ENCODE measurements around the gene PPCS.

PPCS gene

DNA sequence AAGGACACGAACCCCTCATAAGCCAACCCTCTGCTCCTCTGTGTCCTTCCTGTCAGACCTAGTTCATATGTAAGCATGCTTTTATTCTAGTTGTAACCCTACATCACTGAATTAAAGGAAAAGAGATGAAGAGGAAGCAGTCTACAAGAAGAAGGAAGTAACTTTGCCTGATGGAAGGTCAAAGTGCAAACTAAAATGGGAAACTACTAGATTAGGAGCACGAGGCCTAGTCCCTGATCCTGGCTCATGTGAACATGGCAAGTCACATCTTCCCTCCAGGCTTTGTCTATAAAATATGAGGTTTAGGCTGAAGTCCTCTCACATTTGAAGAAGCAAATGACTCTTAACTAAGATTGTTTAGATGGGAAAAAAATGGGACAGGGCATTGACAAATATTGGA, 13.7 kb upstream of the PPCS start:
- DNase-seq (ENCODE audit: low read depth in 2 of 2), result no peak
- H3K4me3 ChIP-seq (replicated peaks in 1 of 2; ENCODE audit: low read depth in 2 of 2, low read length in 2 of 2), result no peak overlapping the region
- TF ChIP-seq, protein P1, sequence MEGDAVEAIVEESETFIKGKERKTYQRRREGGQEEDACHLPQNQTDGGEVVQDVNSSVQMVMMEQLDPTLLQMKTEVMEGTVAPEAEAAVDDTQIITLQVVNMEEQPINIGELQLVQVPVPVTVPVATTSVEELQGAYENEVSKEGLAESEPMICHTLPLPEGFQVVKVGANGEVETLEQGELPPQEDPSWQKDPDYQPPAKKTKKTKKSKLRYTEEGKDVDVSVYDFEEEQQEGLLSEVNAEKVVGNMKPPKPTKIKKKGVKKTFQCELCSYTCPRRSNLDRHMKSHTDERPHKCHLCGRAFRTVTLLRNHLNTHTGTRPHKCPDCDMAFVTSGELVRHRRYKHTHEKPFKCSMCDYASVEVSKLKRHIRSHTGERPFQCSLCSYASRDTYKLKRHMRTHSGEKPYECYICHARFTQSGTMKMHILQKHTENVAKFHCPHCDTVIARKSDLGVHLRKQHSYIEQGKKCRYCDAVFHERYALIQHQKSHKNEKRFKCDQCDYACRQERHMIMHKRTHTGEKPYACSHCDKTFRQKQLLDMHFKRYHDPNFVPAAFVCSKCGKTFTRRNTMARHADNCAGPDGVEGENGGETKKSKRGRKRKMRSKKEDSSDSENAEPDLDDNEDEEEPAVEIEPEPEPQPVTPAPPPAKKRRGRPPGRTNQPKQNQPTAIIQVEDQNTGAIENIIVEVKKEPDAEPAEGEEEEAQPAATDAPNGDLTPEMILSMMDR (IDR thresholded peaks at IDR 0.05; ENCODE audit: low read depth, low read length), result no peak

DNA sequence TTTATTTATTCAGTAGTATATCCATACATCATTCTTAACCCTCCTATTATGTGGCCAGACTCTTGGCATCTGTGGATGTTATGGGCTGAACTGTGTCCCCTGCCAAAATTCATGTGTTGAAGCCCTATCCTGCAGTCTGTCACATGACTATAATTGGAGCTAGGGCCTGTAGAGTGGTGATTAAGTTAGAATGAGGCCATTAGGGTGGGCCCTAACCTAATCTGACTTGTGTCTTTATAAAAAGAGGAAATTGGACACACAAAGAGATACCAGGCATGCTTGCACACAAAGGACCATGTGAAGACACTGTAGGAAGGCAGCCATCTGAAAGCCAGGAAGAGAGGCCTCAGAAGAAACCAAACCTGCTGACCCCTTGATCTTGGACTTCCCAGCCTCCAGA, 7.1 kb upstream of the PPCS start:
- DNase-seq (ENCODE audit: low read depth in 2 of 2), result no peak
- TF ChIP-seq, protein P1 (IDR thresholded peaks at IDR 0.05; ENCODE audit: low read depth, low read length), result no peak
- H3K4me3 ChIP-seq (replicated peaks in 1 of 2; ENCODE audit: low read depth in 2 of 2, low read length in 2 of 2), result no peak overlapping the region

DNA sequence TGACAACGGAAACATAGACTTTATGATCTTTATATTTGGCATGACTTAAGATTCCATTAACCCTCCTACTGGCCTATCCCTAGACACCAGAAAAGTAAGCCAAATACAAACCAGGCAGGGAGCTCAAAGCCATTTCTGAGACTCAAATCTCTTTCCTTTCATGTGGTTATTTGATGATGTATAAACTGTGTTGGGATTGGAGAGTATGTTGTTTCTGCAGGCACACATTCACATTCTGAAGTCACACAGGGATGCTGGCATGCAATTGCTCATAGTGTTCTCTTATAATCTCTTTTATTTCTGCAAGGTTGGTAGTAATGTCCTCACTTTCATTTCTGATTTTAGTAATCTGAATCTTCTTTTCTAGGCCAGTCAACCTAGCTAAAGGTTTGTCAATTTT, 6.3 kb upstream of the PPCS start:
- no peak for DNase-seq (ENCODE audit: low read depth in 2 of 2)
- no peak overlapping the region for H3K4me3 ChIP-seq (replicated peaks in 1 of 2; ENCODE audit: low read depth in 2 of 2, low read length in 2 of 2)
- TF ChIP-seq, protein P1 (IDR thresholded peaks at IDR 0.05; ENCODE audit: low read depth, low read length), result no peak

DNA sequence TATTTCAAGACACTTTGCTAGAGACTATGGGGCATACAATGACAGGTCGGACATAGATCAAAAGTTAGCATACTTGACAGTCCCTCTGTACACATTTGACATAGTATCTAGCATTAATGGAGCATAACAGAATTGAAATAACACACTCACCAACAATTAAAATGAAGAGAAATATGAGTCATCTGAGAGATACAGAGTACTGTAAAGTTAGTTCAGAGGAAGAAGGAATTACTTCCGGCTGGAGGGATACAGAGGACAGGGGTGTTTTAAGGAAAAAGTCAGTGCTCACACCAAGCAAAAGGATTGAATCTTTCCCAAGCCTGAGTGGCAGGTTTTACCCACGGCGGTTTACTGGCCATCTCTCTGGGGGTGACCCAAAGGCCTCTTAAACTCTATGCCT, 3.0 kb upstream of the PPCS start:
- TF ChIP-seq, protein P1 (IDR thresholded peaks at IDR 0.05; ENCODE audit: low read depth, low read length), result no peak
- DNase-seq (ENCODE audit: low read depth in 2 of 2), result no peak
- H3K4me3 ChIP-seq (replicated peaks in 1 of 2; ENCODE audit: low read depth in 2 of 2, low read length in 2 of 2), result no peak overlapping the region

DNA sequence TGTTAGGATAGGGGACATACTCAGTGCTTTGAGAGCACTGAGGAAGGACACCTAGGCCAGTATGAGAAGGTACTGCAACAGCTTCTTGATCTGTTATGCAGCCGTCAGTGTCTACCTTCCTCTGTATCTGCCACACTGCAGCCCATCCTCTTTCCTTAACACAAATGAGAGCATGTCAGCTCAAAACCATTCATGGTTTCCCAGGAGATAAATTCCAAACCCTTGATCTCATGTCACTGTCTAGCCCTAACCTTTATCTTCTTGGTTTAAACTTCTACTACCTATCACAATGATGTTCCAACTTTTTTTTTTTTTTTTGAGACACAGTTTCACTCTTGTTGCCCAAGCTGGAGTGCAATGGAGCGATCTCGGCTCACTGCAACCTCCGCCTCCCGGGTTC, 1.9 kb upstream of the PPCS start:
- TF ChIP-seq, protein P1 (IDR thresholded peaks at IDR 0.05; ENCODE audit: low read depth, low read length), result no peak
- DNase-seq (ENCODE audit: low read depth in 2 of 2), result no peak

DNA sequence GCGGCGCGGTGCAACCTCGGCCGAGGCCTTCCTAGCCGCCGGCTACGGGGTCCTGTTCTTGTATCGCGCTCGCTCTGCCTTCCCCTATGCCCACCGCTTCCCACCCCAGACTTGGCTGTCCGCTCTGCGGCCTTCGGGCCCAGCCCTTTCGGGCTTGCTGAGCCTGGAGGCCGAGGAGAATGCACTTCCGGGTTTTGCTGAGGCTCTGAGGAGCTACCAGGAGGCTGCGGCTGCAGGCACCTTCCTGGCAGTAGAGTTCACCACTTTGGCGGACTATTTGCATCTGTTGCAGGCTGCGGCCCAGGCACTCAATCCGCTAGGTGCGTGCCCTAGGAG, 379 bp downstream of the PPCS start:
- peak; percentile 68 to 72 for DNase-seq (ENCODE audit: low read depth in 2 of 2)
- TF ChIP-seq, protein P1 (IDR thresholded peaks at IDR 0.05; ENCODE audit: low read depth, low read length), result no peak
- H3K4me3 ChIP-seq (replicated peaks in 1 of 2; ENCODE audit: low read depth in 2 of 2, low read length in 2 of 2), result peak overlapping the region; percentile 71 to 73

More for the DNA sequence above, 1.9 kb upstream of the PPCS start:
- no peak overlapping the region for H3K4me3 ChIP-seq (replicated peaks in 1 of 2; ENCODE audit: low read depth in 2 of 2, low read length in 2 of 2)

DNA sequence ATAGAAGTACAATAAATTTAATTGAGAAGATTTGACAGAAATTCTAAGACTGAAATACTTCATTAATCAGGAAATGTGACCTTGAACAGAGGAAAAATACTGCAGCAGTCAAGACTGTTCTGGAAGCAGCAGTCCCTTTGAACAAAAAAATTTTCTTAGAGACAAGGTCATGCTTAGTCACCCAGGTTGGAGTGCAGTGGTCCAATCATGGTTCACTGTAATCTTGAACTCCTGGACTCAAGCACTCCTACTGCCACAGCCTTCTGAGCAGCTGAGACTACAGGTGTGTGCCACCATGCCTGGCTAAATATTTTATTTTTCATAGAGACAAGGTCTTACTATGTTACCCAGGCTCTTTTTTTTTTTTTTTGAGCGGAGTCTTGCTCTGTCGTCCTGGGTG, 4.9 kb downstream of the PPCS start:
- no peak overlapping the region for H3K4me3 ChIP-seq (replicated peaks in 1 of 2; ENCODE audit: low read depth in 2 of 2, low read length in 2 of 2)
- no peak for DNase-seq (ENCODE audit: low read depth in 2 of 2)
- TF ChIP-seq, protein P1 (IDR thresholded peaks at IDR 0.05; ENCODE audit: low read depth, low read length), result no peak
